Spleen (tissue), 11 donors: ENCODE results near the gene UBE2D1. TPM values are rescaled to one million over a fixed set of nuclear protein-coding genes. Genes with fewer than 3 reads are reported as not detected.

ENCODE experiments used
- DNase-seq: peaks from one replicate; pipeline ENCODE4 v3.0.0-alpha.2; 2020
- H3K27ac ChIP-seq, 8 donors: fragments of 200-600 bp; sonication (generic) in 7 of 8; 1 replicate in 4 of 8; 2 replicates in 4 of 8; pipeline versions ENCODE4 v1.5.0 to v1.8.0; 2016 to 2021; ENCODE audit warnings: inconsistent platforms in 4 of 8, mild to moderate bottlenecking in 4 of 8, moderate library complexity in 1 of 8
- H3K27me3 ChIP-seq, 7 donors: fragments of 200-600 bp; sonication (generic) in 6 of 7; replicated peaks in 1 of 7; 1 replicate in 4 of 7; 2 replicates in 3 of 7; pipeline versions ENCODE4 v1.5.0 to v1.8.0; 2016 to 2021; ENCODE audit warnings: inconsistent platforms in 3 of 7, mild to moderate bottlenecking in 1 of 7
- H3K36me3 ChIP-seq, 6 donors: fragments of 200-600 bp; sonication (generic) in 5 of 6; 1 replicate in 4 of 6; 2 replicates in 2 of 6; pipeline versions ENCODE4 v1.5.0 to v1.8.0; 2016 to 2021; ENCODE audit warnings: inconsistent platforms in 2 of 6
- H3K4me1 ChIP-seq, 6 donors: fragments of 200-600 bp; sonication (generic) in 5 of 6; 1 replicate in 3 of 6; 2 replicates in 3 of 6; pipeline versions ENCODE4 v1.5.0 to v1.8.0; 2016 to 2021; ENCODE audit warnings: inconsistent platforms in 3 of 6
- H3K4me3 ChIP-seq, 8 donors: fragments of 200-600 bp; sonication (generic) in 7 of 8; 1 replicate in 4 of 8; 2 replicates in 4 of 8; pipeline versions ENCODE4 v1.5.0 to v1.8.0; 2016 to 2021; ENCODE audit warnings: inconsistent platforms in 4 of 8, mild to moderate bottlenecking in 4 of 8, moderate library complexity in 2 of 8
- H3K9me3 ChIP-seq, 8 donors: fragments of 200-600 bp; sonication (generic) in 7 of 8; 1 replicate in 4 of 8; 2 replicates in 4 of 8; pipeline versions ENCODE4 v1.5.0 to v1.8.0; 2016 to 2021; ENCODE audit warnings: inconsistent platforms in 4 of 8
- CTCF ChIP-seq, 11 experiments: fragments of 200-600 bp in 7 of 11; fragments of 450-650 bp in 4 of 11; sonication (generic) in 4 of 11; IDR thresholded peaks in 8 of 11; conservative IDR thresholded peaks in 3 of 11; 1 replicate in 7 of 11; 2 replicates in 4 of 11; pipeline versions ENCODE4 v1.4.0 to v1.8.0; 2016 to 2021; ENCODE audit warnings: antibody characterized with exemption in 11 of 11, inconsistent platforms in 4 of 11, mild to moderate bottlenecking in 1 of 11
- POLR2A ChIP-seq, 3 donors: fragments of 450-650 bp; IDR thresholded peaks; one replicate each; pipeline ENCODE4 v1.5.1; 2017; ENCODE audit warnings: antibody characterized with exemption in 3 of 3, mild to moderate bottlenecking in 1 of 3
- POLR2AphosphoS5 ChIP-seq, 3 donors: sonication (generic); formaldehyde crosslinking; IDR thresholded peaks; one replicate each; pipeline ENCODE4 v1.5.1; 2017; ENCODE audit warnings: antibody characterized with exemption in 3 of 3
- WGBS, 5 donors: extraction: QIAGEN DNeasy Blood & Tissue Kit in 3 of 5; methylation state at CpG; one replicate each; pipeline versions ENCODE4 v1.1.5 to v1.1.7; 2013 to 2018; 5-methylcytosine and 5-hydroxymethylcytosine counted together
- intact Hi-C: fragments of 100-400 bp; cut with DNase I; formaldehyde crosslinking; loops from one replicate; pipeline ENCODE4 v1.15.0; 2023; ENCODE audit warnings: low total_unique reads
- polyA plus RNA-seq, 3 donors: library from polyadenylated mRNA; stranded (reverse); fragments of 200-250 nt; gene quantifications; one replicate each; pipeline ENCODE4 v1.2.1, GENCODE V29; 2013
- total RNA-seq, 7 donors: library from RNA; depleted of rRNA in 3 of 7; stranded (reverse); fragments of >200 nt in 3 of 7; fragmentation: NEBNext Ultra II Directional in 4 of 7; extraction: Animal tissue kit (Norgen Biotek cat#: 25700) in 4 of 7; gene quantifications; one replicate each; pipeline versions ENCODE4 v1.1.0 to v1.2.1, GENCODE V29; 2016 to 2021
- donor health status: healthy with polysubstance abuse.
- donor health status: DM: no; HTN: no; CAD: no; lungs with moderate emphysema.
- donor health status: DM: no; HTN: no; CAD: no.
- donor health status: Bipolar disorder and iron deficiency.
- donor health status: healthy.
- donor health status: DM: no; HTN: no; CAD: no.
- donor health status: DM: yes; HTN: yes; CAD: no.

UBE2D1 gene
- total and polyA plus RNA-seq, 10 donors = 13.5 to 34.6 (median 26.4) TPM

- TF ChIP-seq POLR2A (IDR thresholded peaks at IDR 0.05) (no peak), POLR2AphosphoS5 (IDR thresholded peaks at IDR 0.05) (no peak), CTCF (IDR thresholded peaks at IDR 0.05 in 8 of 11, conservative IDR thresholded peaks at IDR 0.05 in 3 of 11) (no peak)
- intact Hi-C loops = no loop called here
- no peak for DNase-seq
- Histone ChIP-seq H3K9me3 (no peaks in the 10 kb centered on the region), H3K27ac (no peak overlapping the region), H3K4me3 (no peak overlapping the region), H3K27me3 (no peaks in the 10 kb centered on the region), H3K36me3 (peaks cover 0 to 13% (median 4%) of the 10 kb centered on the region in 6 donors), H3K4me1 (no peaks in the 10 kb centered on the region)
- WGBS, 5 donors = 80 to 87% (median 83%) methylated on average over 4 of the region's 4 CpGs
Observed at GRCh38 chr10:58372607-58373441, 38.0 kb downstream of the UBE2D1 start.

GRCh38 chr10:58373442-58373827 lies 38.6 kb downstream of the UBE2D1 start:
- H3K36me3 ChIP-seq = peaks cover 0 to 7% (median 2%) of the 10 kb centered on the region in 6 donors
- no peaks in the 10 kb centered on the region for H3K9me3 ChIP-seq
- no peak for DNase-seq
- 81 to 97% (median 93%) methylated on average over 3 of the region's 3 CpGs for WGBS, 5 donors
- intact Hi-C loops = no loop called here
- TF ChIP-seq POLR2AphosphoS5 (IDR thresholded peaks at IDR 0.05) = no peak
- no peak for TF ChIP-seq POLR2A (IDR thresholded peaks at IDR 0.05)
- no peak for TF ChIP-seq CTCF (IDR thresholded peaks at IDR 0.05 in 8 of 11, conservative IDR thresholded peaks at IDR 0.05 in 3 of 11)
- no peak overlapping the region for H3K4me3 ChIP-seq
- H3K27ac ChIP-seq = no peak overlapping the region
- no peaks in the 10 kb centered on the region for H3K4me1 ChIP-seq
- no peaks in the 10 kb centered on the region for H3K27me3 ChIP-seq

GRCh38 chr10:58382489-58382995 lies 47.7 kb downstream of the UBE2D1 start:
- Histone ChIP-seq H3K9me3 (no peaks in the 10 kb centered on the region), H3K36me3 (peaks cover 0 to 7% (median 2%) of the 10 kb centered on the region in 6 donors), H3K4me1 (peaks cover 18 to 46% (median 31%) of the 10 kb centered on the region in 6 donors), H3K27me3 (no peaks in the 10 kb centered on the region), H3K4me3 (no peak overlapping the region), H3K27ac (no peak overlapping the region)
- 84 to 89% (median 88%) methylated on average over 2 of the region's 2 CpGs for WGBS, 5 donors
- TF ChIP-seq POLR2AphosphoS5 (IDR thresholded peaks at IDR 0.05) (no peak), CTCF (IDR thresholded peaks at IDR 0.05 in 8 of 11, conservative IDR thresholded peaks at IDR 0.05 in 3 of 11) (no peak), POLR2A (IDR thresholded peaks at IDR 0.05) (no peak)
- intact Hi-C loops = loop anchor here (10.0 kb wide), 1 partner anchor 78 kb away; no protein-coding TSS in a partner anchor
- no peak for DNase-seq

GRCh38 chr10:58384095-58384494 lies 49.3 kb downstream of the UBE2D1 start:
- peak overlapping the region in 6 of 8 donors; percentile 74 to 90 (median 80) for H3K4me3 ChIP-seq
- DNase-seq = no peak

More at GRCh38 chr10:58384095-58384494, 49.3 kb downstream of the UBE2D1 start:
- Histone ChIP-seq H3K27ac (peak overlapping the region; percentile 88 to 97 (median 93)), H3K36me3 (peaks cover 0 to 22% (median 14%) of the 10 kb centered on the region in 6 donors), H3K4me1 (peaks cover 18 to 61% (median 32%) of the 10 kb centered on the region in 6 donors), H3K27me3 (no peaks in the 10 kb centered on the region), H3K9me3 (no peaks in the 10 kb centered on the region)
- intact Hi-C loops = loop anchor here (10.0 kb wide), 1 partner anchor 79 kb away; no protein-coding TSS in a partner anchor
- TF ChIP-seq POLR2A (IDR thresholded peaks at IDR 0.05) = no peak
- no peak for TF ChIP-seq POLR2AphosphoS5 (IDR thresholded peaks at IDR 0.05)
- TF ChIP-seq CTCF (IDR thresholded peaks at IDR 0.05 in 8 of 11, conservative IDR thresholded peaks at IDR 0.05 in 3 of 11) = no peak
- WGBS, 5 donors = 15 to 31% (median 27%) methylated on average over 3 of the region's 3 CpGs
